Stimulated activated CD4-positive, alpha-beta T cell treated with anti-CD3 and anti-CD28 coated beads, Interleukin-2, amount 100 ng/mL, for 24 hours (primary cell): Measurements from ENCODE around the gene NAV2.
"Not testable (repeated sequence)": the region's sequence is repeated elsewhere in the genome, so short reads cannot be mapped to it uniquely, and the experiment has no call there.

ENCODE experiments used
- DNase-seq, 2 donors: peaks; one replicate each; pipeline ENCODE4 v3.0.0-alpha.2; 2020

Gene NAV2

DNA sequence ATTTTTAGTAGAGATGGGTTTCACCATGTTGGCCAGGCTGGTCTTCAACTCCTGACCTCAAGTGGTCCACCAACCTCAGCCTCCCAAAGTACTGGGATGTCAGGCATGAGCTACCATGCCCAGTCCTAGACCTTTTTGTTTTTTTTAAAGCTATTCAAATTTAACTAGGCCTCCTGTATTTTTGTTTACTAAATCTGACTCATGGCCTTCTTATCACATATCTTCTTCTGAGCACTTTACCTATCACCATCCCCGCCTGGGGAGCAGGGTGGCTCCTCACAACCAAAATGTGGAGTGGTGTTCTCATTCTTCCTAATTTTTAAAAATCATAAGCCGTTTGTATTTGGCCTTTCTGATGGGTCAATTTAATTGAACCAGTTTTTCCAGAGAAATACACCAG, 355.0 kb downstream of the NAV2 start:
- no peak for DNase-seq

DNA sequence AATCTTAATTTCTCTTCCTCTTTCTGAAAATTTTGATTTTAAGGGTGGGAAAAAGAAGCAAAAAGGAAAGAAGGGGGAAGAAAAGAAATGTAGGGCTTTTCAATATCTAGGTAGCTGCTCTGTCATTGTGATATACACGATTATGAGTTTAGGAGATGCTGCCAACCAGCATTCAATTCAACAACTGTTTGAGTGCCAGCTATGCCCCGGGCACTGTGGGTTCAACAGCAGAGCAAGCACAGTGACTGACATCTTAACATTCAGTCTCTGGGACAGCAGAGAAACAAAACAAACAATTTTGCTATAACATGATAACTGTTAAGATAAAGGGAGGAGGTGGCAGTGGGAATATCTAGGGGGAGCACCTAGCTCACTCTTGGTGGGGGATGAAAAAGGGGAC, 356.1 kb downstream of the NAV2 start:
- DNase-seq = no peak

DNA sequence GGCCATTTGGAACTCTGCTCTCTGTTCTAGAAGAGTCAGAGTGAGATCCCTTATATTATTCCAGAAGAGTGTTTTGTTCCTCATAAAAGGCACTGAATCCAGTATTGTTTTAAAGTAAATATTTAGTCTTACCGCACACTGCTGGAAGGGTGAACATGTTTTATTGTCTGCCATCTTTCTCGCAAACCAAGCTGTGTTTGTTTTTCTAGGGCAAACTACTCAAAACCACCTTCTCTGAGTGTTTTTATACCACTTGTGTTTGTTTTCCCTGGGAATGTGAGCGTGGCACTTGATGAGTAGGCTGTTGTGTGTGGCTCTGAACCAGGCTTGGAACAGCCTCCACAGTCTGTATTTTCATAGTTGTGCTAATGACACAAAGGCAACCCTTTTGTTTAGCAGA, 357.8 kb downstream of the NAV2 start:
- DNase-seq = no peak

DNA sequence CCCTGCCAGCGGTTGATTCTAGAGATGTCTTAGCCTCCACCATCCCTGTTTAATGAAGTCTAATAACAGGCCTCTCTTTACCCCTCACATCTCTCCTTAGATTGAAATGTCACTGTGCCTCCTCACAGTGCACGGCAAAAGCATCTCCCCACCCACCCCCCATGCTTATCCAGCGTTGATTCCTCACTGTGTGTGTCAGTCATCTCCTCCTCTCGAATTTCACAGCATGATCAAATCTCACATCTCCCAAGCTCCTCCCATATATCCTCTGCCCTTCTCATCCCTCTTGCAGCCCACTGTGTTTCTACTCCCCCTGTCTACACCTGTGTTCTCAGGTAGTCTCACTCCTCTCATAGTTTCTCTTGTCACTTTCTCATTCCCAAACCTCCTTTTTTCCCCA, 363.0 kb downstream of the NAV2 start:
- no peak for DNase-seq

DNA sequence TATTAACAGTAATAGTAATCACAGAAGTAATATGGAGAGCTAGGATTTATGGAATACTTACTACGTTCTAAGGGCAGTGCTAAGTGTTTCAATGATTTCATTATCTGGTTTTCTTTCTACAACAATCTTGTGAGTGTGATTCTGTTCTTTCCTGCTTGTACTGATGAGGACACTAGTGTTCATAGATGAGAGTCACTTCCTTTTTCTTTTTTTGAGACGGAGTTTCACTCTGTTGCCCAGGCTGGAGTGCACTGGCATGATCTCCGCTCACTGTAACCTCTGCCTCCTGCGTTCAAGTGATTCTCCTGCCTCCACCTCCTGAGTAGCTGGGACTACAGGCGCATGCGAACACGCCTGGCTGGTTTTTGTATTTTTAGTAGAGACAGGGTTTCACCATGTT, 366.2 kb downstream of the NAV2 start:
- DNase-seq = no peak

DNA sequence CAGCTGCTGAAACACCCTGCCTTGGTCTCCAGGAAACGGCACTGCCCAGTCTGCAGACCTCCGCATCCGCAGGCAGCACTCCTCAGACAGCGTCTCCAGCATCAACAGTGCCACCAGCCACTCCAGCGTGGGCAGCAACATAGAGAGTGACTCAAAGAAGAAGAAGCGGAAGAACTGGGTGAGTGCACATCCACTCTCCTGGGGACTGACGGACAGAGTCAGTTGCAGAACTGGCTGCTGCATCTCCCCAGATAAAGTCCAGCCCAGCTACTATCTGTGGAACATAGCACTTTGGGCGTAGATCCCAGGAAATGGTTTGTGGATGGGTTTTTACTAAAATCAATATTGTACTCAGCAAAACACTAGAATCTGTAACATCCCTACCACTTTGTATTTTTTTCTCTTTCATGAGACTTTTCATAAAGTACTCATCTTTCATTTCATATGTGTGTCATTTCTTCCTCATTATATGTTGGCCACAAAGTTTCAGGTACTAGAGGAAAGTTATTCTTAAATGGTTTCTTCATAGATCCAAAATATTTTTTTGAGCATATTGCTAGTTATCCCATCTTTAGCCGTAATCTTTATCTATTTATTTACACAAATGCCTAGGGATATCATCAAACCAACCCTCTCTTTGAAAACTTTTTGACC, 367.5 kb downstream of the NAV2 start:
- no peak for DNase-seq

DNA sequence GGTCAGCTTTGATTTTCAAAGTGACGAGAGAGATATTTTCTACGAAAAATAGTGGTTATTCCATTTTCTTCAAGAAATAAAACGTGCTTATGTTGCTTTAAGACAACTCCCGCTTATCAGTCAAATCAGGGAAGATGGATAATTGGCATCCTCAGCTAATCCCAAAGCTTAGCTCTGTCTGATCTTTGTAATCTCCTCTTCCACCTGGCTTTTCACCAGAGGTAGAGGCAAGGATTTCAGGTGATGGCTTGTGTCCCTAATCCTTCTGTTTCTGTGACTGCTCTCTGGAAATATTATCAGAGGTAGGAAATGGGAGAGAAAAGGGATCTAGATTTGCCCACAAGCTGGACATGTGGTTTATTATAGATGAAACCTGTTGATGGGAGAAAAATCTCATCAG, 368.7 kb downstream of the NAV2 start:
- no peak for DNase-seq

DNA sequence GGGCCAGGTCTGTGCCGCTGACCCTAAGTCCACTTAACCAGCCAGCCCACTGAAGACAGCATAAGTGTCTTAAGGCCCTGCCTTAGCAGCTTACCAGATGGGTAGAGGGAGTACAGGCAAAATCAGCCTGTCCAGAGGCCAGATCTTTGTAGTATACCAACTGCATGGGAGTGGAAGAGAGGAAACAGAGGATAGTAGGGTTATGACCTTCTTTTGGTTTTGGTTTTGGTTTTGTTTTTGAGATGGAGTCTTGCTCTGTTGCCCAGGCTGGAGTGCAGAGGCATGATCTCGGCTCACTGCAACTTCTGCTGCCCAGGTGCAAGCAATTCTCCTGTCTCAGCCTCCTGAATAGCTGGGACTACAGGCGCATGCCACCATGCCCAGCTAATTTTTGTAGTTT, 371.2 kb downstream of the NAV2 start:
- not testable (repeated sequence) for DNase-seq

DNA sequence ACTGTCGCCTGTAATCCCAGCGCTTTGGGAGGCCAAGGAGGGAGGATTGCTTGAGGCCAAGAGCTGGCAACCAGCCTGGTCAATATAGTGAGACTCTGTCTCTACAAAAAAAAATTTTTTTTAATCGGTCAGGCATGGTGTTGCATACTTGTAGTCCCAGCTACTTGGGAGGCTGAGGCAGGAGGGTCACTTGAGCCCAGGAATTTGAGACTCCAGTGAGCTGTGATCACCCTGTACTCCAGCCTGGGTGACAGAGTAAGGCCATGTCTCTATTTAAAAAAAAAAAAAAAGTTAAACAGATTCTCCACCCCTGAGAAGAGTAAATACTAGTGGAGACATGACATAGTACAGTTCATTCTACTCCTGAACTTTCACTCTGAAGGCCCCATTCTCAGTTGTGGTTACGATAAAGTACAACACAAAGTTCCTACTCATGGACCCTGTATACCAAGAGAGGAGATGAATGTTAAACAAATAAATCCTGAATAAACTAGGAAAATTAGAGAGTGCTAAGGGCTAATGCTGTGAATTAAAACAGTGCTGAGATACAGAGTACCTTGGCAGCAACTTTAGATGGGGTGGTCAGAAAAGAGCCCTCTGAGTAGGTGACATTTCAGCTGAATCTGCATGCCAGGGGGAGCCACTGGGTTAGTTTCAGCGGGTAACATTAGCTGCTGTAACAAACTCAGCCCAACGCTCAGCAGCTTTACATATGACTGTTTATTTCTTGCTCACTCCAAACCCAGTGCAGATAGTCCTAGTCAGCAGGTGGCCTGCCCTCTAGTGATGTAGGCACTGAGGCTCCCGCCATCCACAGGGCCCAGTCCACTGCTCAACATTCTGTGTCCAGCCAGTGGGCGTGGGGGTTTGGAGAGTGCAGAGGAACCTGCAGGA, 372.5 kb downstream of the NAV2 start:
- DNase-seq = no peak

DNA sequence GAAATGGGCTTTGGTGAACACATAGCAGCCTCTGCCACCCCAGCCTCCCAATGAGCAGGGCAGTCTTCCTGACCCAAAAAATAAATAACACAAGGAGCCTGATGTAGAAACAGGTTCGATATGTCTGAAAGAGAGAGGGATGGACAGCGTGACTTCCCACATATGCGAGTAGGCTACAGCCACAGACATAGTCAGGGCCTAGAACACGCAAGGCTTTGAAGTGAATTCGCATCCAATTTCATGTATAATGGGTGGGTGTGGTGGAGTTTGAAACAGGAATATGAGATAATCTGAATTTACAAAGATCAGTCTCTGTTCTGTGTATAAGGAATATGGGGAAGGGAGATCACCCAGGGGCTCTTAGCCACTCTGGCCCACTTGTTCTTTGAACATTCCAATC, 373.3 kb downstream of the NAV2 start:
- DNase-seq = no peak

DNA sequence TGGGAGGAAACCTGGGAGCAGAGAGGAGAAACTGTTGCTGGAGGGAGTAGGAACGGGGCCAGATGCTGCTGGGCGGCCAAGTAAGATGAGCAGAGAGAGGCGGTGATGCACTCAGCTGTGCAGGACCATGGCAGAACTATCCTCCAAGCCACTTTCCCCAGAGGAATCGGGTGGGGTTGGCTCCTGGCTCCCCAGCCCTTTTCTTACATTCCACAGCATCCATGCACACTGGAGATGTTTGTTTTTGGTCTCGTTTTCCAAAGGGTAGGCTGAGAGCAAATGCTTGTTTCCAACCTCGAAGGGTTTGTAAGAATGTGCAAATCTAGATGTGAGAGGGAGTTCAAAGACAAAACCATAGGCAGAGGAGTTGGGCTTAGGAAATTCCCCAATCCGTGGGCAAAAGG, 374.5 kb downstream of the NAV2 start:
- no peak for DNase-seq

DNA sequence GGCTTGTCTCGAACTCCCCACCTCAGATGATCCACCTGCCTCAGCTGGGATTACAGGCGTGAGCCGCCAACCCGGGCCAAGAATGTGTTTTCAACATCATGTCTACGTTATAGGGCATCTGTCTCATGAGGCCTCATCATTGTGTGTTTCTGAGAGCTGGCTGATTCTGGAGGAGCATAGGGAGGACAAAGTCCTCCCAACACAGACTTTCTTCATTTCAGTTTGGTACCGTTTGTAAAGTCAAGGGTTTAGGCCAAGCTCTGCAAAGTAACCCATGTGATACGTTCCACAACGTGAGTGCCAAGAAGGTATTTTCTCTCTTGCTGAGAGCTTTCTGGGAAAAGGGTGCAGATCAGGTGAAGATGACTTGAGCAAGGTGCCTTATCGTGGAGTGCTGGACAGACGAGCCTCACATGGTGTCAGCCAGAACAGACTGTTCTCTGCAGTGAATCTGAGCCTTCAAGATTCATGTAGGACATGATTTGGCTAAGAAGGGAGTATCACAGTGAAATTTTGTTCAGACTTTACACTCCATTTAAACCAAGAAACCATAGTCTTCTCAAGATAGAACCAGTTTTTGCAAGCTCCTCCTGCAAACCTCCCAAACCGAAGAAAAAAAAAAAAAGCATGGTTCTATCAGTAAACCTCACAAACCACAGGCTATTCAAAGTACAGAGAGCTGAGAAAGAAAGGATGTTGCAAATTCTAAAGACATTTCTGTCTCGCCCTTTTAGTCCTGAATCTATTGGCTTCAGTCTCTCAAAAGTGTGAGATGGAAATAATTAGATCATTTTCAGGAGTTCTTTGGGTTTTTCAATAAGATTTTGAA, 376.0 kb downstream of the NAV2 start:
- DNase-seq = no peak

DNA sequence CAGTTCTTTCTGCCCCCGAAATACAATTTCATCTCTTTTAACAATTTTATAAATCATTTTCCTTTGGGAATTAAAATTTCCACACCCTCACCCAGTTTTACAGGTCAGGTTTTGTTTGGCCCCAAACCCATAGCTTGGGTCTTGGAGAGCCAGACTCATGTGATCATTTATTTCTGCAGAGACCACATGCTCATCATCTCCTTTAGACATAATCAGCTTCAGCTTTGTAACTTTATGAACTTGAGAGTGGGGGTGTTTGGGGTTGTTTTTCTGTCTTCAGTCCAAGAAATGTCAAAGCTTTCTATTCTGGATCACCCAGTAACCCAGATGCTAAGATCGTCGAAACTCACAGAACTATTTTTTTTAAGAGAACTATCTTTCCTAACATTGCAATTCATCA, 376.7 kb downstream of the NAV2 start:
- no peak for DNase-seq

DNA sequence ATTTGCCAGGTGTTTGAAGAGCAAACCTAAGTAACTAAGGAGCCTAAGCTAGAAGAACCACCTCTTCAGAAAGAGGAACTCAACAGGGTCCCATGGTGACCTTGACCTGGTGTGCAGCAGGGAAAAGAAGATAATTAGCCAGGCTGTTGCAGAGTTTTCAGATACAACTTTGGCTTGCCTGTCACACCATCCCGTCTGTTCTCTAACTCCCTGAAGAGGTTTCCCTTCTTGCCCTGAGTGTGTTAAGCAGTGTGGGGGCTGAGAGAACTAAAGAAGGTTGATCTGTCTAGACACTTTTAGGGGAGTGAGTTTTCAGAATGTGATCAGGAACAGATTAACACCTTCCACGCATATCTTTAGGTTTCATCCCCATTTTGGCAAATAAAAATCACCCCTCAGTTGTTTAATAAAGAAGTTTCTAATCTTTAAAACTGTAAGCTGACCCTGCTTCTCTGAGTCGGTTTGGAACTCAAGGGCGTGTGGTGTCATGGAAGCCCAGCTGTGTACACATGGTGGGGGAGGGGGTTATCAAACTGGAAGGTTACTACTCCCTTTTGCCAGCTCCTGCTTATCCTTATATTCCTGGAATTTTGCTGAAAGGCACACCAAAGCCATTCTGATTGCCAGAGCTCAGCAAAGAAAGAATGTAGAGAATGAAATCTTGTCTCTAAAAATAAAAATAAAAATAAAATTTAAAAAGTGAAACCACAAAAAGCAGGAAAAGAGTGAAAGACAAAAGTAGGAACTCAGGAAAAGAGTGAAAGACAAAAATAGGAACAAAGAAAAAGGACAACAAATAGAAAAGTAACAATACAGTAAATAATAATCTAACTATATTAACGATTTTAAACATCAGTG, 377.4 kb downstream of the NAV2 start:
- no peak for DNase-seq

DNA sequence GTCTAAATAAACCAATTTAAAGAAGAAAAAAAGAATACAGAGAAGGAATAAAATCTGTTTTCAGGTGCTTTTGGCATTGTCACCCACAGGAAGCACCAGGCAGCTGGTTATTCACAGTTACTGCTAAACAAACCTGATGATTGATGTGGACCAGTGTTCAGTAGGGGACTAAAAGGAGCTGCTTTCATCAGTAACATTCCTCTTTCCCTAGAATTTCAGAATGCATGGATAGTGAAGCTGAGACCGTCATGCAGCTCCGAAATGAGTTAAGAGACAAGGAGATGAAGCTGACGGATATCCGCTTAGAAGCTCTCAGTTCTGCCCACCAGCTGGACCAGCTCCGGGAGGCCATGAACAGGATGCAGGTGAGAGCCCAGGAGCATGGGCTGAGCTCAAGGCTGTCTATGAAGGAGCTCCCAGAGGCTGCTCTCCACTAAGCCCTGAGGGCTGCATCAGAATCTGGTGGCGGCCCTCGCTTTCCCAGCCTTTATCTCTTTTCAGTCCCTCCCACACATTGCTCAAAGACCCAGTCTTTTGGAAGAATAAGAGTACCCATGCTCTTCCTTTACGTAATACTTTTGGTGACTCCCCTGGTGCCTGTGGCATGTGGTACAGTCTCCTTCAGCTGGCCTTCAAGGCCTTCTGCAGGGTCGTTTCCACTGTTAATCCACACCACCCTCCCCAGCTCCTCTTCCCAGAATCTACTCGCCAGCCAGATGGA, 378.2 kb downstream of the NAV2 start:
- no peak for DNase-seq

DNA sequence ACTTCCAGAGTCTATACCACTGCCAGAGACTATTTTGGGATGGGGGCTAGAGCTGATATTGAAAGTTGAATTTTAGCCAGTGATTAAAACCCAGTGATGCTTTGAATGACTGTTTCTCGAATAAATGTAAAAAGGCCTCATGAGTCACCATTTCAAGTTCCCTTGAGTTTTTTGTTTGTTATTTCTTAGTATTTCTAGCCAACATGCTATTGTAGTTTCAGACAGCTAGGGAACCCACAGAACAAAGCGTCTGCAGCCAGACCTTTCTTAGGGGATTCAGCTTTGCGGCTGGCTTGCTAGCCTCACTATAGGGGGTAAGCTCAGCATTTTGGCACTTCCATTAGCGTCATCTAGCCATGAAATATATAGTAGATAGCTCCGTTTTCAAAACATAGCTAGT, 381.1 kb downstream of the NAV2 start:
- no peak for DNase-seq

DNA sequence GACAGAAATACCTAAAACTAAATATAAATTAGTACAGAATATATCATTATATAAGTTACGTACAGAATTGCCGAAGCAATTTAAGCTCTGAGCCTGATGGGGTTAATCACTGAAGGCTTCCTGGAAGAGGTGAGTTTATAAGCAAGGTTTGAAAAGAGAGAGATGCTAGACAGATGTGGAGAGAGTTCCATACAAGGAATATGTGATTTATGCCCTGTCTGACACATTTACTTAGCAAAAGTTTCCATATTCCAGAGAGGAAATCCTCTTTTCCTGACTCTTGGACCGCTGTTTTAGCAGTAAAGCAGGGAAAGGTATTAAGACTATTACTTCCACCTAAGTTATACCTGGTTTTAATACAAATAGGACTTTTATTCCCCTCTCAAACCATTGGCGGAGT, 382.6 kb downstream of the NAV2 start:
- DNase-seq = no peak

DNA sequence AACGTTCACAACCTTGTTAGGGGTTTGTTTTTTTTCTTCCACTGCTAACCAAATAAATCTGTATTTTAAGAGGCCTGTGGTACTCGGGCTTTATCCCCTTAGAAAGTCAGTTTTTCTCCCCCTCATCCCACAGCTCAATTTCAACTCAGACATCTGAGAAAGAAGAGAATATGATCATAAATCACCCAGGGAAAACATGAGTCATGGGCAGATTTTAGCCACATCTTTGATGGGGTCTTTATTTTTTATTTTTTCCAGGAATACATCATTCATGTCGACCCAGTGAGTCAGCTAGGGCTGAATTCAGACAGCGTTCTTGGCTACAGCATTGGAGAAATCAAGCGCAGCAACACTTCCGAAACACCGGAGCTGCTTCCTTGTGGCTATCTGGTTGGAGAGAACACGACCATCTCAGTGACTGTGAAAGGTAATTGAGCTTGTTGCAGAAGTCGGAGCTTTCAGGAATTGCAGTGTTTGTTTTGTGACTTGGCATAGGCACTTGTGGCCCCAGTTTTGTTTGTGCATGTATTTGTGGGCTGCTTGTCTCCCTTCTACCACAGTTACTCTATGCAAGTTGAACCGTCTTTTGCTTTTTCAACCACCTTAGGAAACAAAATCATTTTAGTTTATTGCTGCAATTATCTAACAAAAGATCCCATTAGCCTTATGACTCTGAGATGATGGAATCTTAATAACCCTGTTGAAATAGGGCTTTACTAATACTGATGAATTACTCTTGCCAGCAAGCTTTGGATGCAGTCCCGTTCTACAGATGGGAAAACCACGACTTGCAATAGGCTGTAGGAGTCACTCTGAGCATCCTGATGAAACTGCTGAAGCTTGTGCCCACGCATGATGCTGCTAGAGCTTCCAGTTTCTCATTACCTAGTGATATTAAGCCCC, 384.9 kb downstream of the NAV2 start:
- no peak for DNase-seq

DNA sequence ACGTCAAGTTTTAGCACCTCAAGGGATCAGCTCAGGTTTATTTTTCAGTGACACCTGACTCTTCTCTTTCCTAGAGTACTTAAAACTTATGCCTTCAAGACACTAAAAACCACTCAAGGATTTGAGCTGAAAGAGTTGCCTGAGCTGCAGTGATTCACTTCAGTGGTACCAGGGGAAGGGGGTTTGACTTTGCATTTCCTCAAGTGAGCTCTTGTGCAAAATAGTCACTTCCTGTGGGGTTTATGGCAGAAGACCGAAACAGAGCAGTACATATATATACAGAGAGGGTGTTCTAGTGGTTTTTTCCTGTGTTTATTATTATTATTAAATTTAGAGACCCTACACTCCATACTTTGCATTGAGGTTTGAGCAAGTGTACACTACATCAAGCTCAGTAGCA, 386.9 kb downstream of the NAV2 start:
- no peak for DNase-seq

DNA sequence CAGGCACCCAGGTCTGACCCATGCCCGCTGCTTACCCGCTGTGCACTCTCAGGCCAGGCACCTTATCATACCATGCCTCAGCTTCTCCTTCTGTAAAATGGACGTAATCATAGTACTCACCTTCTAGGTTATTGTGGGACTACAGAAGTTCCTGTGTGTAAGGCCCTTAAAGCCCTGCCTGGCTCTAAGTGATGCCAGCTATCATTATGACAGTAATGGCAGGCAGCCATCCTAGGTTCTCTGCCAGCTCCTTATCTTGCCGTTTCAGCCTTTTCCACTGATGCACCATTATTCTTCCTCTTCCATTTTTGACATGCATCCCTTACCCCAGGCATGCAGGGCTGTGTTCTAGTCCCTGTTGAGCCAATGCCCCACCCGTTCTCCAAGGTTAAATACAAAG, 389.8 kb downstream of the NAV2 start:
- no peak for DNase-seq

DNA sequence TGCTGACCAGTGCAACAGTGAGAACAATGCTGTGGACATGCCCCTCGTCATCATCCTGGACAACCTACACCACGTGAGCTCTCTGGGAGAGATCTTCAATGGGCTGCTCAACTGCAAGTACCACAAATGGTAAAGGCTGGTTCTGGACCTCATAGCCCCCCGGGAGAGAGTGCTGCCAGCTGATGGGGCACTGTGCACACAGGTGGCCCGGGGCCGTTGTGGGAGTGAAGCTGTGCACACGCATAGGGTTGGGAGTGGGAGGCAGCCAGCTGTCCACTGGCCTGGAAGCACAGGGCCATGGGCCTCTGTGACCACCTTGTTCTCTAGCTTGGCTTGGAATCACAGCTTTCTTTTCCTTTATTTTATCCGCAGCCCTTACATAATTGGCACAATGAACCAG, 390.6 kb downstream of the NAV2 start:
- no peak for DNase-seq
